Esophagus muscularis mucosa (tissue), 4 donors: ENCODE results near the gene GLRA3. TPM values are rescaled to one million over a fixed set of nuclear protein-coding genes. Genes with fewer than 3 reads are reported as not detected.
"Not testable (repeated sequence)": the region's sequence is repeated elsewhere in the genome, so short reads cannot be mapped to it uniquely, and the experiment has no call there.

ENCODE experiments used
- DNase-seq: peaks from one replicate; pipeline ENCODE4 v3.0.0-alpha.2; 2017; ENCODE audit errors: extremely low spot score
- H3K27ac ChIP-seq, 4 donors: fragments of 200-600 bp; sonication (generic); replicated peaks in 1 of 4; 1 replicate in 3 of 4; 2 replicates in 1 of 4; pipeline ENCODE4 v1.5.1; 2016 to 2019; ENCODE audit warnings: mild to moderate bottlenecking in 1 of 4
- H3K27me3 ChIP-seq, 4 donors: fragments of 200-600 bp; sonication (generic); one replicate each; pipeline versions ENCODE4 v1.5.1 to v1.6.0; 2016 to 2019
- H3K36me3 ChIP-seq, 4 donors: fragments of 200-600 bp; sonication (generic); one replicate each; pipeline ENCODE4 v1.5.1; 2016 to 2019
- H3K4me1 ChIP-seq, 4 donors: fragments of 200-600 bp; sonication (generic); one replicate each; pipeline ENCODE4 v1.5.1; 2016 to 2019
- H3K4me3 ChIP-seq, 4 donors: fragments of 200-600 bp; sonication (generic); 1 replicate in 2 of 4; 2 replicates in 2 of 4; pipeline ENCODE4 v1.5.1; 2016 to 2019; ENCODE audit warnings: mild to moderate bottlenecking in 4 of 4, moderate library complexity in 1 of 4
- H3K9me3 ChIP-seq, 4 donors: fragments of 200-600 bp; sonication (generic); 1 replicate in 3 of 4; 2 replicates in 1 of 4; pipeline ENCODE4 v1.5.1; 2016 to 2019
- EP300 ChIP-seq: sonication (generic); formaldehyde crosslinking; IDR thresholded peaks from one replicate; pipeline ENCODE4 v1.6.1; 2017; ENCODE audit warnings: antibody characterized with exemption
- POLR2A ChIP-seq: fragments of 450-650 bp; IDR thresholded peaks from one replicate; pipeline ENCODE4 v1.6.1; 2017; ENCODE audit warnings: antibody characterized with exemption, moderate library complexity, mild to moderate bottlenecking, low read depth
- POLR2AphosphoS5 ChIP-seq, 2 donors: sonication (generic); formaldehyde crosslinking; IDR thresholded peaks; one replicate each; pipeline ENCODE4 v1.6.1; 2017; ENCODE audit warnings: antibody characterized with exemption in 2 of 2
- WGBS: methylation state at CpG from one replicate; pipeline ENCODE4 v1.1.5; 2018; 5-methylcytosine and 5-hydroxymethylcytosine counted together
- intact Hi-C: fragments of 100-400 bp; cut with DNase I; formaldehyde crosslinking; loops from one replicate; pipeline ENCODE4 v1.15.1; 2023
- total RNA-seq, 4 donors: library from RNA; depleted of rRNA; stranded (reverse); fragments of >200 nt; gene quantifications; one replicate each; pipeline versions ENCODE4 v1.1.0 to v1.2.1, GENCODE V29; 2016
- TF ChIP-seq, protein P1 (sequence below), 3 experiments: fragments of 200-600 bp in 2 of 3; fragments of 450-650 bp in 1 of 3; sonication (generic) in 2 of 3; IDR thresholded peaks; one replicate each; pipeline ENCODE4 v1.5.1; 2017 to 2019; ENCODE audit warnings: antibody characterized with exemption in 3 of 3, mild to moderate bottlenecking in 2 of 3, moderate library complexity in 1 of 3

The GLRA3 gene
- total RNA-seq, 4 donors from 2014 or later = under 0.01 to 0.39 (median 0.11) TPM; not detected in 1

DNA sequence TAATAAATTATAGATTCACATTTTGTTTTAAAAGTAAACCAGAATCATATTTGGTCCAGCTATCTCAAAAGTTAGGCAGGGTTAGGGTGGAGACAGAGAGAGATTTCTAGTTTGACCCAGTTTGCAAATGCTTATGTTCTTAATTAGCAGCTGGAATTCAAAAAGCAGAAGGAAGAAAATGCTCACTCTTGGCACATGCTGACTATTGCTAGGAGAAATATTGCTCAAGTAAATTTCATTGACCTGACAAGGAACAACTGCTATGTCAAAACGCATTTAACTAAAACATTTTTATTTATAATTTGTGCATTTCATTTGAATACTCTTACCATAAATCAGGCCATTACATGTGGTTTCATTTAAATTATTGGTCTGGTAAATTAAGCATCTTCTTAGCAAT, 131.8 kb downstream of the GLRA3 start:
- no peaks in the 10 kb centered on the region for H3K4me1 ChIP-seq
- TF ChIP-seq POLR2AphosphoS5 (IDR thresholded peaks at IDR 0.05) (peak in 1 of 2 donors; percentile 36), POLR2A (no peak), EP300 (no peak)
- TF ChIP-seq, protein P1, sequence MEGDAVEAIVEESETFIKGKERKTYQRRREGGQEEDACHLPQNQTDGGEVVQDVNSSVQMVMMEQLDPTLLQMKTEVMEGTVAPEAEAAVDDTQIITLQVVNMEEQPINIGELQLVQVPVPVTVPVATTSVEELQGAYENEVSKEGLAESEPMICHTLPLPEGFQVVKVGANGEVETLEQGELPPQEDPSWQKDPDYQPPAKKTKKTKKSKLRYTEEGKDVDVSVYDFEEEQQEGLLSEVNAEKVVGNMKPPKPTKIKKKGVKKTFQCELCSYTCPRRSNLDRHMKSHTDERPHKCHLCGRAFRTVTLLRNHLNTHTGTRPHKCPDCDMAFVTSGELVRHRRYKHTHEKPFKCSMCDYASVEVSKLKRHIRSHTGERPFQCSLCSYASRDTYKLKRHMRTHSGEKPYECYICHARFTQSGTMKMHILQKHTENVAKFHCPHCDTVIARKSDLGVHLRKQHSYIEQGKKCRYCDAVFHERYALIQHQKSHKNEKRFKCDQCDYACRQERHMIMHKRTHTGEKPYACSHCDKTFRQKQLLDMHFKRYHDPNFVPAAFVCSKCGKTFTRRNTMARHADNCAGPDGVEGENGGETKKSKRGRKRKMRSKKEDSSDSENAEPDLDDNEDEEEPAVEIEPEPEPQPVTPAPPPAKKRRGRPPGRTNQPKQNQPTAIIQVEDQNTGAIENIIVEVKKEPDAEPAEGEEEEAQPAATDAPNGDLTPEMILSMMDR (IDR thresholded peaks at IDR 0.05) = no peak
- no peaks in the 10 kb centered on the region for H3K36me3 ChIP-seq
- no peaks in the 10 kb centered on the region for H3K27me3 ChIP-seq
- 43% methylated on average over 1 of the region's 1 CpG for WGBS
- no peak for DNase-seq
- peak overlapping the region in 1 of 4 donors; percentile 24 for H3K27ac ChIP-seq
- no peaks in the 10 kb centered on the region for H3K9me3 ChIP-seq
- no peak overlapping the region for H3K4me3 ChIP-seq
- intact Hi-C loops = no loop called here

GRCh38 chr4:174696657-174697056, 132.4 kb downstream of the GLRA3 start:
- Histone ChIP-seq H3K4me1 (no peaks in the 10 kb centered on the region), H3K9me3 (no peaks in the 10 kb centered on the region), H3K4me3 (no peak overlapping the region), H3K27ac (peak overlapping the region in 2 of 4 donors; percentile 2 to 30), H3K36me3 (no peaks in the 10 kb centered on the region), H3K27me3 (no peaks in the 10 kb centered on the region)
- intact Hi-C loops = no loop called here
- DNase-seq = no peak
- TF ChIP-seq EP300 (no peak), POLR2A (no peak), POLR2AphosphoS5 (IDR thresholded peaks at IDR 0.05) (no peak)
- TF ChIP-seq, protein P1 (IDR thresholded peaks at IDR 0.05) = no peak

GRCh38 chr4:174691876-174692275, 137.2 kb downstream of the GLRA3 start:
- 95% methylated on average over 14 of the region's 24 CpGs for WGBS
- DNase-seq, H3K36me3 ChIP-seq, intact Hi-C loops, H3K4me1 ChIP-seq, H3K4me3 ChIP-seq, H3K27ac ChIP-seq, H3K27me3 ChIP-seq: not testable (repeated sequence)
- H3K9me3 ChIP-seq = peaks cover 0 to 10% (median 3%) of the 10 kb centered on the region in 4 donors

DNA sequence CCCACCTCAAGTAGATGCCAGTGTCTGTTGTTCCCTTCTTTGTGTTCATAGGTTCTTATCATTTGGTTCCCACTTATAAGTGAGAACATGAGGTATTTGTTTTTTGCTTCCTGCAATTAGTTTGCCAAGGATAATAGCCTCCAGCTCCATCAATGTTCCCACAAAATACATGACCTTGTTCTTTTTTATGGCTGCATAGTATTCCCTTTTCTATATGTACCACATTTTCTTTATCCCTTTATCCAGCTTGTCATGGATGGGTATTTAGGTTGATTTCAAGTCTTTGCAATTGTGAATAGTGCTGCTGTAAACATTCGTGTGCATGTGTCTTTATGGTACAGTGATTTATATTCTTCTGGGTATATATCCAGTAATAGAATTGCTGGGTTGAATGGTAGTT, 138.4 kb downstream of the GLRA3 start:
- no peaks in the 10 kb centered on the region for H3K36me3 ChIP-seq
- WGBS = 87% methylated on average over 1 of the region's 1 CpG
- DNase-seq = no peak
- intact Hi-C loops = no loop called here
- peaks cover 0 to 10% (median 3%) of the 10 kb centered on the region in 4 donors for H3K9me3 ChIP-seq
- no peak overlapping the region for H3K4me3 ChIP-seq
- no peak for TF ChIP-seq POLR2A
- TF ChIP-seq POLR2AphosphoS5 (IDR thresholded peaks at IDR 0.05) = no peak
- TF ChIP-seq EP300 = no peak
- TF ChIP-seq, protein P1 (IDR thresholded peaks at IDR 0.05) = no peak
- no peaks in the 10 kb centered on the region for H3K27me3 ChIP-seq
- no peak overlapping the region for H3K27ac ChIP-seq
- no peaks in the 10 kb centered on the region for H3K4me1 ChIP-seq

GRCh38 chr4:174689618-174690017, 139.4 kb downstream of the GLRA3 start:
- Histone ChIP-seq H3K9me3 (peaks cover 0 to 10% (median 3%) of the 10 kb centered on the region in 4 donors), H3K4me1 (no peaks in the 10 kb centered on the region), H3K27me3 (no peaks in the 10 kb centered on the region), H3K27ac (no peak overlapping the region), H3K4me3 (no peak overlapping the region), H3K36me3 (no peaks in the 10 kb centered on the region)
- intact Hi-C loops = no loop called here
- 91% methylated on average over 4 of the region's 4 CpGs for WGBS
- DNase-seq = no peak
- TF ChIP-seq POLR2A (no peak), EP300 (no peak), POLR2AphosphoS5 (IDR thresholded peaks at IDR 0.05) (no peak)
- TF ChIP-seq, protein P1 (IDR thresholded peaks at IDR 0.05) = no peak
